HG02798 (cell line): Measurements from ENCODE around the gene MCM6.
"Not testable (repeated sequence)": the region's sequence is repeated elsewhere in the genome, so short reads cannot be mapped to it uniquely, and the experiment has no call there.

Experiments used
- ATAC-seq: cut with Tn5 transposase; IDR thresholded peaks from one replicate; pipeline ENCODE4 v1.9.1; 2021; ENCODE audit warnings: mild to moderate bottlenecking; ENCODE audit not compliant: unreplicated experiment, poor library complexity

Gene MCM6

DNA sequence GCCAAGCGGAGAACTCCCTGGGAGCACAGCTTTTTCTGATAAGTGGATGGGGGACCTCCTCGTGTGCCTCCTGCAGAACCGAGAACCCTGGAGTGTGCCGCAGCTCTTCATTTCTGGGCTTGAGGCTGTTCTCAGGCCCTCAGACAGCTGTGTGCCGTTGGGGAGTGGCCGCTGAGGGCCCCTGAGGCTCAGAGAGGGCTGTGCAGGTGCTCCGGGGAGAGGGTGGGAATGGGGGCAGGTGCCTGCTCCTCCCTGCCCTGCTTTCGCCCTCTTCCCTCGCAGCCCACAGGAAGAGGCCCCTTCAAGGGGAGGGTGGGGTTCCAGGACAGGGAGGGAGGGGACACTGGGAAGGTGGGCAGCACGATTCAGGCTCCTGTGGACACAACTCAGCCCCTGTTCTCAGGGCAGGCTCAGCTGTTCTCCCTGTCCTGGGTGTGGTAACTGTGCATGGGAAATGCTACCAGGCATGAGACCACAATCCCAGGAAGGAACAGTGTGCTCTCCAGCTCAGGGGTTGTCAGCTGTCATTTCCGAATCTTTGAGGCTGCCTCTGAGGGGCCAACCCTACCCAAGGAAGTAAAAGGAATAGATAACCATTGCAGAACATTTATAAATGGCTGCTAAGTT, 50.6 kb downstream of the MCM6 start:
- no peak for ATAC-seq

- no peak for ATAC-seq
These were observed 51.1 kb downstream of the MCM6 start for GRCh38 chr2:135825131-135825530.

DNA sequence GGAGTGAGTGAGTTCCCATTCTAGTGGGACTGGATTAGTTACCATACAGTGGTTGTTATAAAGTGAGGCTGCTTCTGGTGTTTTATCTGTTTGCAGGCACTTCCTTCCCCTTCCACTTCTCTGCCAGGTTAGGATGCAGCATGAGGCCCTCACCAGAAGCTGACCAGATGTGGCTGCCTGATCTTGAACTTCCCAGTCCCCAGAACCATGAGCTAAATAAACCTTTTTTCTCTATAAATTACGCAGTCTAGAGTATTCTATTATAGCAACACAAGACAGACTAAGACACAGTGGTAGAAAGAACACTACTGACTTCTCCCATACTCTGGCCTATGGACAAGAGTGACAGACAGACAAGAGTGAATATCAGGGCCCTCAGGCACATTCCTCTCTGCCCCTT, 53.4 kb downstream of the MCM6 start:
- ATAC-seq: no peak

- no peak for ATAC-seq
These were observed 55.1 kb downstream of the MCM6 start for GRCh38 chr2:135821190-135821589.

GRCh38 chr2:135820003-135820618, 56.1 kb downstream of the MCM6 start:
- peak; percentile 79 for ATAC-seq

GRCh38 chr2:135818937-135819610, 57.2 kb downstream of the MCM6 start:
- ATAC-seq: no peak

GRCh38 chr2:135817951-135818350, 58.3 kb downstream of the MCM6 start:
- ATAC-seq: no peak

DNA sequence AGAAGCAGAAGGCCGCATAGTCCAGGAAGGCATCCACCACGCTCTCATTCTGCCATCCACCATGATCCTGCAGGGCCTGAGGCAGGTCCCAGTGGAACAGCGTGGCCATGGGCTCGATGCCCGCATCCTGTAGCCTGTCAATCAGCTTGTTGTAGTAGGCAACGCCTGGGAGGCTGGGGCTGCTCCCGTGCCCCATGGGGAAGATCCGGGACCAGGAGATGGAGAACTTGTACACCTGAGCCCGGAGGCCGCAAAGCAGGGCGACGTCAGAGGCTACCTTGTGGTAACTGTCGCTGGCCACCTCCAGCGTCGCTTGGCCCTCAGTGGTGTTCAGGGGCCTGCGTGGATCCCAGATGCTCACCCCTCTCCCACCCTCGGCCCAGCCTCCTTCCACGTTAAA, 58.8 kb downstream of the MCM6 start:
- ATAC-seq: no peak

DNA sequence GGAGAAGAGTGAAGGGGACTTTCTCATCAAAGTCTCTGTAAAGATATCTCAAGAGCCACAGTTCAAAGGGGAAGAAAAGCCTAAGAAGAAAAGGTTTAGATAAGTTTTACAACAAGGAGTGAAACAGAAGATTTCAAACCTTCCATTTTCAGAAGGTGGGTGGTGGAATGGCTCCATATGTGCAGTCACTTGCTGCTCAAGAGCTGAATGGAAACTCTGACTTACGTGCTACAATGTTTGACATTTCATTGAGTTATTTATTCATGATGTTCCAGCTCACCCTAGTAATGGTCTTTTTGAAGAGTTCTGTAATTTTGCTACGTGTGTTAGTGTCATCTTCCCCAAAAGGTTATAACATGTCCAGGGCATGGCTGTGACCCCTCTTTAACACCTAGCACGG, 61.0 kb downstream of the MCM6 start:
- no peak for ATAC-seq

DNA sequence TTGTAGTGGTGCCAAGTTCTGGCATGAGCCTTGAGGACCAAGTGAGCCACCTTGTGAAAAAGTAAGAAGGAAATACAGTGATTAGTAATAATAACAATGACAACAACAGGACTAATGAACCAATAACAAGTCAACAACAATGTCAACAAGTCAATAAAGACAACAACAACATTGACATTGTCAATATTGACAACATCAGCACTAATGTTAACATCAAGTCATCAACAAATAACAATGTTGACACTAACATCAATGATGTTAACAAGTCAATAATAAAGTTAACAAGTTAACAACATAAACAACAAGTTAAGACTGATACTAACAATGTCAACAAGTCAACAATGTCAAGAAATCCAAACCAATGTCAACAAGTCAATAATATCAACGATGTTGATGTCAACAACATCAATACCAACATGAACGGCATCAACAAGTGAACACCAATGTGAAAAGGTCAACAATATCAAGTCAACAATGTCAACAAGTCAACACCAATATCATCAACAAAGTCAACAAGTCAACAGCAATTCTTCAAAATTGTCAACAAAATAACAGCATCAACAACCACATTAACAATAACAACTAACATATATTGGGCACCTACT, 63.2 kb downstream of the MCM6 start:
- ATAC-seq: no peak

DNA sequence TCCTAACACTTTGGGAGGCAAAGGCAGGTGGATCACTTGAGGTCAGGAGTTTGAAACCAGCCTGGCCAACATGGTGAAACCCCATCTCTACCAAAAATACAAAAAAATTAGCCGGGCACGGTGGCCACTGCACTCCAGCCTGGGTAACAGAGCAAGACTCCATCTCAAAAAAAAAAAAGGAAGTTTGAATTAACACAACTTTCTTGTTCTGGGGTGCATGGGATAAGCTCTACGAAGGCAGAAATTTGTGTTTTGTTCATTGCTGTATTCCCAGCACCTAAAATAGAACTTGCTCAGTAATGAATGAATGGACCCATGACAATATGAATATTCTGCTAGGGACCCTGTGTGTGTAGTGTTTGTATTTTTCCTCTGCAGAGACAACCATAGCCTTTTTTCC, 68.4 kb downstream of the MCM6 start:
- not testable (repeated sequence) for ATAC-seq

- no peak for ATAC-seq
These were observed 73.0 kb downstream of the MCM6 start for GRCh38 chr2:135803278-135803677.

GRCh38 chr2:135802350-135802749, 73.9 kb downstream of the MCM6 start:
- ATAC-seq: no peak

GRCh38 chr2:135800513-135801460, 75.5 kb downstream of the MCM6 start:
- no peak for ATAC-seq

DNA sequence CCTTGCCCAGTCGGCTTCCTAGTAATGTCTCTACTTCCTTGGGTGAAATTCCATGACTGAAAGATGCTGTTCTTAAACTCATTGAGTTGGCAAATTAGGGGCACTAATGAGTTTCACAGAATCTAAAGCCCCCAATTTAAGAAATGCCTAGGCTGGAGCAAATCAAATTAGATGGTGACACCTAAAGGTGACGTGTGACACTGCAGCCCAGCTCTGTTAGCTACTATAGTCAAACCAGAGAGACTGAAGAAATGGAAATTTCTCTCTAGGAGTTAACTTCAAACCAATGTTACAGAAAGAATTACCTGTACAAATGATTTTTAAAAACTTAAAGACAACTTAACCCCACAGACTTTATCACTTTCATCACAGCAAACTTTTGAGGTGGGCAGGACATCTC, 76.5 kb downstream of the MCM6 start:
- ATAC-seq: no peak

GRCh38 chr2:135798762-135799161, 77.5 kb downstream of the MCM6 start:
- no peak for ATAC-seq

GRCh38 chr2:135798275-135798705, 78.0 kb downstream of the MCM6 start:
- ATAC-seq: no peak

GRCh38 chr2:135797497-135798274, 78.6 kb downstream of the MCM6 start:
- peak; percentile 81 for ATAC-seq

GRCh38 chr2:135796606-135797005, 79.6 kb downstream of the MCM6 start:
- no peak for ATAC-seq
